ENCODE measurements around the gene OR51B4.

The OR51B4 gene

DNA sequence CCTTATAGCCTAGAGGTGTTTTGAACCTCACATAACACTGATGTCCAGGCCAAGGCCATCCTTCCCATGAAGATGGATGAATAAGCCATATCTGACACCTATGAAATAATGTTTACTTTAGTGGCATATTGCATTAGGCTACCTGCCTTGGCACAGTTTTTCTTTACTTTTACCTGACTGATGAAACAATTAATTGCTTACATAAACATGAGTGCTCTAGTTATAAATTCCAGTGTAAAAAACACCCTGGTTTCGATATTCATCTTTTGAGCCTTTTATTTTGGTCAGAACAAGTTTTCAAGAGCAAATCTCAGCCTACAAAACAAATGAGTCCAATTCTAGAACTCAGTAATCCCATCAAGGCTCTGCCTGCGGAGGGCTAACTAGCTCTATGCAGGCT, 25.0 kb downstream of the OR51B4 start:
- no peak overlapping the region for H3K4me3 ChIP-seq (ENCODE audit: low read depth, low read length)
- ChIA-PET POLR2A (no interaction called here), CTCF (no interaction called here)
- no peaks in the 10 kb centered on the region for H3K4me1 ChIP-seq (ENCODE audit: control insufficient read depth, insufficient read depth, low read length)
- TF ChIP-seq, protein P1, sequence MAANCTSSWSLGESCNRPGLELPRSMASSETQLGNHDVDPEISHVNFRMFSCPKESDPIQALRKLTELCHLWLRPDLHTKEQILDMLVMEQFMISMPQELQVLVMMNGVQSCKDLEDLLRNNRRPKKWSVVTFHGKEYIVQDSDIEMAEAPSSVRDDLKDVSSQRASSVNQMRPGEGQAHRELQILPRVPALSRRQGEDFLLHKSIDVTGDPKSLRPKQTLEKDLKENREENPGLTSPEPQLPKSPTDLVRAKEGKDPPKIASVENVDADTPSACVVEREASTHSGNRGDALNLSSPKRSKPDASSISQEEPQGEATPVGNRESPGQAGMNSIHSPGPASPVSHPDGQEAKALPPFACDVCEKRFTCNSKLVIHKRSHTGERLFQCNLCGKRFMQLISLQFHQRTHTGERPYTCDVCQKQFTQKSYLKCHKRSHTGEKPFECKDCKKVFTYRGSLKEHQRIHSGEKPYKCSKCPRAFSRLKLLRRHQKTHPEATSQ (tag by site-specific recombination; IDR thresholded peaks at IDR 0.05) = no peak
- TF ChIP-seq ZNF211 (tag by site-specific recombination; IDR thresholded peaks at IDR 0.05; ENCODE audit: low read depth) (no peak), ZFP69B (tag by site-specific recombination; IDR thresholded peaks at IDR 0.05) (no peak), GLIS1 (tag by site-specific recombination; IDR thresholded peaks at IDR 0.05) (no peak), ZNF792 (tag by site-specific recombination; IDR thresholded peaks at IDR 0.05) (no peak), ZNF121 (tag by site-specific recombination; IDR thresholded peaks at IDR 0.05) (no peak), ZNF791 (tag by site-specific recombination; IDR thresholded peaks at IDR 0.05) (no peak), ZNF530 (tag by site-specific recombination; IDR thresholded peaks at IDR 0.05; ENCODE audit: low read depth) (no peak), YY1 (tag by site-specific recombination; IDR thresholded peaks at IDR 0.05) (no peak), ZNF785 (tag by site-specific recombination; IDR thresholded peaks at IDR 0.05) (no peak), ZNF558 (tag by site-specific recombination; IDR thresholded peaks at IDR 0.05) (no peak), ZNF202 (tag by site-specific recombination; IDR thresholded peaks at IDR 0.05; ENCODE audit: borderline replicate concordance) (no peak)
- TF ChIP-seq, protein P2, sequence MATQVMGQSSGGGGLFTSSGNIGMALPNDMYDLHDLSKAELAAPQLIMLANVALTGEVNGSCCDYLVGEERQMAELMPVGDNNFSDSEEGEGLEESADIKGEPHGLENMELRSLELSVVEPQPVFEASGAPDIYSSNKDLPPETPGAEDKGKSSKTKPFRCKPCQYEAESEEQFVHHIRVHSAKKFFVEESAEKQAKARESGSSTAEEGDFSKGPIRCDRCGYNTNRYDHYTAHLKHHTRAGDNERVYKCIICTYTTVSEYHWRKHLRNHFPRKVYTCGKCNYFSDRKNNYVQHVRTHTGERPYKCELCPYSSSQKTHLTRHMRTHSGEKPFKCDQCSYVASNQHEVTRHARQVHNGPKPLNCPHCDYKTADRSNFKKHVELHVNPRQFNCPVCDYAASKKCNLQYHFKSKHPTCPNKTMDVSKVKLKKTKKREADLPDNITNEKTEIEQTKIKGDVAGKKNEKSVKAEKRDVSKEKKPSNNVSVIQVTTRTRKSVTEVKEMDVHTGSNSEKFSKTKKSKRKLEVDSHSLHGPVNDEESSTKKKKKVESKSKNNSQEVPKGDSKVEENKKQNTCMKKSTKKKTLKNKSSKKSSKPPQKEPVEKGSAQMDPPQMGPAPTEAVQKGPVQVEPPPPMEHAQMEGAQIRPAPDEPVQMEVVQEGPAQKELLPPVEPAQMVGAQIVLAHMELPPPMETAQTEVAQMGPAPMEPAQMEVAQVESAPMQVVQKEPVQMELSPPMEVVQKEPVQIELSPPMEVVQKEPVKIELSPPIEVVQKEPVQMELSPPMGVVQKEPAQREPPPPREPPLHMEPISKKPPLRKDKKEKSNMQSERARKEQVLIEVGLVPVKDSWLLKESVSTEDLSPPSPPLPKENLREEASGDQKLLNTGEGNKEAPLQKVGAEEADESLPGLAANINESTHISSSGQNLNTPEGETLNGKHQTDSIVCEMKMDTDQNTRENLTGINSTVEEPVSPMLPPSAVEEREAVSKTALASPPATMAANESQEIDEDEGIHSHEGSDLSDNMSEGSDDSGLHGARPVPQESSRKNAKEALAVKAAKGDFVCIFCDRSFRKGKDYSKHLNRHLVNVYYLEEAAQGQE (tag by site-specific recombination; IDR thresholded peaks at IDR 0.05) = no peak
- TF ChIP-seq, protein P3, sequence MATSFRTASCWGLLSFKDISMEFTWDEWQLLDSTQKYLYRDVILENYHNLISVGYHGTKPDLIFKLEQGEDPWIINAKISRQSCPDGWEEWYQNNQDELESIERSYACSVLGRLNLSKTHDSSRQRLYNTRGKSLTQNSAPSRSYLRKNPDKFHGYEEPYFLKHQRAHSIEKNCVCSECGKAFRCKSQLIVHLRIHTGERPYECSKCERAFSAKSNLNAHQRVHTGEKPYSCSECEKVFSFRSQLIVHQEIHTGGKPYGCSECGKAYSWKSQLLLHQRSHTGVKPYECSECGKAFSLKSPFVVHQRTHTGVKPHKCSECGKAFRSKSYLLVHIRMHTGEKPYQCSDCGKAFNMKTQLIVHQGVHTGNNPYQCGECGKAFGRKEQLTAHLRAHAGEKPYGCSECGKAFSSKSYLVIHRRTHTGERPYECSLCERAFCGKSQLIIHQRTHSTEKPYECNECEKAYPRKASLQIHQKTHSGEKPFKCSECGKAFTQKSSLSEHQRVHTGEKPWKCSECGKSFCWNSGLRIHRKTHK (tag by site-specific recombination; IDR thresholded peaks at IDR 0.05) = no peak
- TF ChIP-seq, protein P4, sequence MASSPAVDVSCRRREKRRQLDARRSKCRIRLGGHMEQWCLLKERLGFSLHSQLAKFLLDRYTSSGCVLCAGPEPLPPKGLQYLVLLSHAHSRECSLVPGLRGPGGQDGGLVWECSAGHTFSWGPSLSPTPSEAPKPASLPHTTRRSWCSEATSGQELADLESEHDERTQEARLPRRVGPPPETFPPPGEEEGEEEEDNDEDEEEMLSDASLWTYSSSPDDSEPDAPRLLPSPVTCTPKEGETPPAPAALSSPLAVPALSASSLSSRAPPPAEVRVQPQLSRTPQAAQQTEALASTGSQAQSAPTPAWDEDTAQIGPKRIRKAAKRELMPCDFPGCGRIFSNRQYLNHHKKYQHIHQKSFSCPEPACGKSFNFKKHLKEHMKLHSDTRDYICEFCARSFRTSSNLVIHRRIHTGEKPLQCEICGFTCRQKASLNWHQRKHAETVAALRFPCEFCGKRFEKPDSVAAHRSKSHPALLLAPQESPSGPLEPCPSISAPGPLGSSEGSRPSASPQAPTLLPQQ (tag by site-specific recombination; IDR thresholded peaks at IDR 0.05) = no peak
- TF ChIP-seq, protein P5, sequence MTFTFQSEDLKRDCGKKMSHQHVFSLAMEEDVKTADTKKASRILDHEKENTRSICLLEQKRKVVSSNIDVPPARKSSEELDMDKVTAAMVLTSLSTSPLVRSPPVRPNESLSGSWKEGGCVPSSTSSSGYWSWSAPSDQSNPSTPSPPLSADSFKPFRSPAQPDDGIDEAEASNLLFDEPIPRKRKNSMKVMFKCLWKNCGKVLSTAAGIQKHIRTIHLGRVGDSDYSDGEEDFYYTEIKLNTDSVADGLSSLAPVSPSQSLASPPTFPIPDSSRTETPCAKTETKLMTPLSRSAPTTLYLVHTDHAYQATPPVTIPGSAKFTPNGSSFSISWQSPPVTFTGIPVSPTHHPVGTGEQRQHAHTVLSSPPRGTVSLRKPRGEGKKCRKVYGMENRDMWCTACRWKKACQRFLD (tag by site-specific recombination; IDR thresholded peaks at IDR 0.05) = no peak
- H3K27ac ChIP-seq (ENCODE audit: extremely low read depth, low read depth, low read length) = no peak overlapping the region
- H3K36me3 ChIP-seq (ENCODE audit: control insufficient read depth in 2 of 2, insufficient read depth in 1 of 2, low read length in 2 of 2) = no peaks in the 10 kb centered on the region
- no peaks in the 10 kb centered on the region for H3K9me3 ChIP-seq (ENCODE audit: control insufficient read depth, insufficient read depth, low read depth, low read length)
